NB4 (cell line): Measurements from ENCODE around the gene RPAP3.

Experiments
- CTCF ChIP-seq: IDR thresholded peaks from one replicate; pipeline ENCODE4 v1.5.1; 2012; ENCODE audit warnings: low read depth, low read length
- MAX ChIP-seq: IDR thresholded peaks from 2 replicates; pipeline ENCODE4 v1.6.1; 2011; ENCODE audit warnings: low read depth, low read length
- MYC ChIP-seq: IDR thresholded peaks from 2 replicates; pipeline ENCODE4 v1.6.1; 2011; ENCODE audit warnings: low read depth, low read length
- POLR2A ChIP-seq: IDR thresholded peaks from 2 replicates; pipeline ENCODE4 v1.6.1; 2011; ENCODE audit warnings: mild to moderate bottlenecking; ENCODE audit not compliant: insufficient read length; ENCODE audit errors: extremely low read depth

- TF ChIP-seq POLR2A, result no peak
- 0 out of 2 replicates have a peak, but pooled peaks have one; percentile 29 for TF ChIP-seq MAX
- peak; percentile 42 for TF ChIP-seq CTCF
- TF ChIP-seq MYC, result peak; percentile 34; the same call in 1 of the 2 replicates
Measured at GRCh38 chr12:47744005-47744651, 38.3 kb upstream of the RPAP3 start.
